HepG2 (cell line): Measurements from ENCODE around the gene HAUS5. TPM values are rescaled to one million over a fixed set of nuclear protein-coding genes. Genes with fewer than 3 reads are reported as not detected.
A peak's percentile ranks its signal among the peaks of the same experiment; 100 is the strongest.

Experiments
- HMGA1 ChIP-seq: sonication (generic); formaldehyde crosslinking; conservative IDR thresholded peaks from 2 replicates; pipeline ENCODE4 v1.4.0; 2020; ENCODE audit warnings: missing genetic modification reagents
- HMGXB3 ChIP-seq: sonication (generic); formaldehyde crosslinking; IDR thresholded peaks from 2 replicates; pipeline ENCODE4 v1.4.0; 2020; ENCODE audit warnings: missing genetic modification reagents, borderline replicate concordance
- KDM5A ChIP-seq: fragments of 200-600 bp; sonication (generic); IDR thresholded peaks from 2 replicates; pipeline ENCODE4 v1.7.0; 2018; ENCODE audit warnings: antibody characterized with exemption, mild to moderate bottlenecking, low read length, borderline replicate concordance
- MEIS1 ChIP-seq: sonication (generic); formaldehyde crosslinking; IDR thresholded peaks from 2 replicates; pipeline ENCODE4 v1.9.0; 2021; ENCODE audit warnings: mild to moderate bottlenecking, missing genetic modification reagents, moderate library complexity, borderline replicate concordance
- MTF1 ChIP-seq: sonication (generic); formaldehyde crosslinking; IDR thresholded peaks from 2 replicates; pipeline ENCODE4 v1.5.0; 2020; ENCODE audit warnings: missing genetic modification reagents
- MYNN ChIP-seq: sonication (generic); formaldehyde crosslinking; IDR thresholded peaks from 2 replicates; pipeline ENCODE4 v1.4.0; 2020; ENCODE audit warnings: mild to moderate bottlenecking, low read depth, missing genetic modification reagents
- ZNF431 ChIP-seq: sonication (generic); formaldehyde crosslinking; IDR thresholded peaks from 2 replicates; pipeline ENCODE4 v1.9.0; 2022; ENCODE audit warnings: missing genetic modification reagents, low read depth, mild to moderate bottlenecking, borderline replicate concordance
- ZNF788 ChIP-seq: sonication (generic); formaldehyde crosslinking; IDR thresholded peaks from 2 replicates; pipeline ENCODE4 v1.5.0; 2020; ENCODE audit warnings: mild to moderate bottlenecking, missing genetic modification reagents, borderline replicate concordance
- polyA plus RNA-seq, 8 experiments: library from polyadenylated mRNA; depleted of rRNA in 3 of 8; stranded (reverse) in 7 of 8; unstranded in 1 of 8; fragments of >200 nt; fragmentation: Illumina TruSeq in 4 of 8; extraction: Trizol in 4 of 8; gene quantifications; 2 replicates each; pipeline versions ENCODE4 v1.2.1 to v1.2.3, GENCODE V29; 2011 to 2016; ENCODE audit warnings: low read depth in 4 of 8, missing spikeins in 1 of 8, mixed read lengths in 1 of 8; ENCODE audit not compliant: insufficient read depth in 1 of 8
- total RNA-seq, 5 experiments: library from RNA; depleted of rRNA; stranded (reverse); fragments of >200 nt; fragmentation: Illumina TruSeq; extraction: Trizol; gene quantifications; 2 replicates each; pipeline ENCODE4 v1.2.3, GENCODE V29; 2016; ENCODE audit warnings: low read depth in 1 of 5
- TF ChIP-seq, protein P1 (sequence below): sonication (generic); formaldehyde crosslinking; IDR thresholded peaks from 2 replicates; pipeline ENCODE4 v1.9.0; 2021; ENCODE audit warnings: missing genetic modification reagents, mild to moderate bottlenecking, borderline replicate concordance
- TF ChIP-seq, protein P2 (sequence below): sonication (generic); formaldehyde crosslinking; IDR thresholded peaks from 2 replicates; pipeline ENCODE4 v1.8.1; 2023; ENCODE audit warnings: mild to moderate bottlenecking, missing genetic modification reagents
- TF ChIP-seq, protein P3 (sequence below): sonication (generic); formaldehyde crosslinking; IDR thresholded peaks from 2 replicates; pipeline ENCODE4 v1.8.0; 2023; ENCODE audit warnings: mild to moderate bottlenecking, missing genetic modification reagents

The HAUS5 gene
- total and polyA plus RNA-seq, 2 of the 13 experiments (the other 11 are each of a cell fraction or from before 2014, with no cell fraction given) = 10.3 to 17.7 TPM

- TF ChIP-seq MEIS1 (no peak), KDM5A (peak; percentile 77), ZNF788 (CRISPR knock-in tag) (no peak), MYNN (CRISPR knock-in tag) (no peak), HMGXB3 (0 out of 2 replicates have a peak, but pooled peaks have one; percentile 34), MTF1 (no peak), ZNF431 (CRISPR knock-in tag) (no peak), HMGA1 (no peak)
- TF ChIP-seq, protein P1, sequence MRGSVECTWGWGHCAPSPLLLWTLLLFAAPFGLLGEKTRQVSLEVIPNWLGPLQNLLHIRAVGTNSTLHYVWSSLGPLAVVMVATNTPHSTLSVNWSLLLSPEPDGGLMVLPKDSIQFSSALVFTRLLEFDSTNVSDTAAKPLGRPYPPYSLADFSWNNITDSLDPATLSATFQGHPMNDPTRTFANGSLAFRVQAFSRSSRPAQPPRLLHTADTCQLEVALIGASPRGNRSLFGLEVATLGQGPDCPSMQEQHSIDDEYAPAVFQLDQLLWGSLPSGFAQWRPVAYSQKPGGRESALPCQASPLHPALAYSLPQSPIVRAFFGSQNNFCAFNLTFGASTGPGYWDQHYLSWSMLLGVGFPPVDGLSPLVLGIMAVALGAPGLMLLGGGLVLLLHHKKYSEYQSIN (CRISPR knock-in tag) = no peak
- TF ChIP-seq, protein P2, sequence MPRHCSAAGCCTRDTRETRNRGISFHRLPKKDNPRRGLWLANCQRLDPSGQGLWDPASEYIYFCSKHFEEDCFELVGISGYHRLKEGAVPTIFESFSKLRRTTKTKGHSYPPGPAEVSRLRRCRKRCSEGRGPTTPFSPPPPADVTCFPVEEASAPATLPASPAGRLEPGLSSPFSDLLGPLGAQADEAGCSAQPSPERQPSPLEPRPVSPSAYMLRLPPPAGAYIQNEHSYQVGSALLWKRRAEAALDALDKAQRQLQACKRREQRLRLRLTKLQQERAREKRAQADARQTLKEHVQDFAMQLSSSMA (CRISPR knock-in tag) = no peak
- TF ChIP-seq, protein P3, sequence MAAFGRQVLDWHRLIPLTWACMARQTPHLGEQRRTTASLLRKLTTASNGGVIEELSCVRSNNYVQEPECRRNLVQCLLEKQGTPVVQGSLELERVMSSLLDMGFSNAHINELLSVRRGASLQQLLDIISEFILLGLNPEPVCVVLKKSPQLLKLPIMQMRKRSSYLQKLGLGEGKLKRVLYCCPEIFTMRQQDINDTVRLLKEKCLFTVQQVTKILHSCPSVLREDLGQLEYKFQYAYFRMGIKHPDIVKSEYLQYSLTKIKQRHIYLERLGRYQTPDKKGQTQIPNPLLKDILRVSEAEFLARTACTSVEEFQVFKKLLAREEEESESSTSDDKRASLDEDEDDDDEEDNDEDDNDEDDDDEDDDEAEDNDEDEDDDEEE (CRISPR knock-in tag) = no peak
- TF ChIP-seq, all 625 proteins: peak for 117
Observed at GRCh38 chr19:35648017-35648961, 35.8 kb downstream of the HAUS5 start, which contains the start of gene COX6B1 (continued).
